ENCODE data around the gene MX2.

The MX2 gene

GRCh38 chr21:41345934-41346685, 15.7 kb upstream of the MX2 start:
- H3K4me1 ChIP-seq (ENCODE audit: control insufficient read depth in 1 of 2, insufficient read depth in 1 of 2, low read depth in 1 of 2, low read length in 1 of 2) = peaks cover 23 to 25% of the 10 kb centered on the region in 2 experiments
- H3K9me3 ChIP-seq = no peaks in the 10 kb centered on the region
- H3K4me3 ChIP-seq (ENCODE audit: low read depth in 1 of 2, low read length in 1 of 2) = no peak overlapping the region
- no peaks in the 10 kb centered on the region for H3K27me3 ChIP-seq
- TF ChIP-seq CTCF (IDR thresholded peaks at IDR 0.05) = no peak
- H3K27ac ChIP-seq = no peak overlapping the region
- H3K36me3 ChIP-seq = no peaks in the 10 kb centered on the region

- Histone ChIP-seq H3K27ac (peak overlapping the region; percentile 91), H3K36me3 (no peaks in the 10 kb centered on the region), H3K9me3 (no peaks in the 10 kb centered on the region), H3K4me1 (ENCODE audit: control insufficient read depth in 1 of 2, insufficient read depth in 1 of 2, low read depth in 1 of 2, low read length in 1 of 2) (peaks cover 23 to 25% of the 10 kb centered on the region in 2 experiments), H3K4me3 (ENCODE audit: low read depth in 1 of 2, low read length in 1 of 2) (peak overlapping the region; percentile 19 to 26), H3K27me3 (no peaks in the 10 kb centered on the region)
- TF ChIP-seq CTCF (IDR thresholded peaks at IDR 0.05) = no peak
These were observed 15.1 kb upstream of the MX2 start for GRCh38 chr21:41346758-41347157.

GRCh38 chr21:41348434-41348833, 13.4 kb upstream of the MX2 start:
- TF ChIP-seq CTCF (IDR thresholded peaks at IDR 0.05) = no peak
- H3K27me3 ChIP-seq = no peaks in the 10 kb centered on the region
- peaks cover 23 to 25% of the 10 kb centered on the region in 2 experiments for H3K4me1 ChIP-seq (ENCODE audit: control insufficient read depth in 1 of 2, insufficient read depth in 1 of 2, low read depth in 1 of 2, low read length in 1 of 2)
- no peak overlapping the region for H3K4me3 ChIP-seq (ENCODE audit: low read depth in 1 of 2, low read length in 1 of 2)
- H3K9me3 ChIP-seq = no peaks in the 10 kb centered on the region
- H3K27ac ChIP-seq = peak overlapping the region; percentile 91
- no peaks in the 10 kb centered on the region for H3K36me3 ChIP-seq

GRCh38 chr21:41349126-41349525, 12.7 kb upstream of the MX2 start:
- Histone ChIP-seq H3K9me3 (no peaks in the 10 kb centered on the region), H3K27me3 (no peaks in the 10 kb centered on the region), H3K36me3 (no peaks in the 10 kb centered on the region), H3K4me1 (ENCODE audit: control insufficient read depth in 1 of 2, insufficient read depth in 1 of 2, low read depth in 1 of 2, low read length in 1 of 2) (peaks cover 23 to 25% of the 10 kb centered on the region in 2 experiments), H3K27ac (no peak overlapping the region), H3K4me3 (ENCODE audit: low read depth in 1 of 2, low read length in 1 of 2) (no peak overlapping the region)
- TF ChIP-seq CTCF (IDR thresholded peaks at IDR 0.05) = no peak

GRCh38 chr21:41349619-41350390, 12.0 kb upstream of the MX2 start:
- H3K9me3 ChIP-seq = no peaks in the 10 kb centered on the region
- H3K4me1 ChIP-seq (ENCODE audit: control insufficient read depth in 1 of 2, insufficient read depth in 1 of 2, low read depth in 1 of 2, low read length in 1 of 2) = peaks cover 24 to 26% of the 10 kb centered on the region in 2 experiments

More at GRCh38 chr21:41349619-41350390, 12.0 kb upstream of the MX2 start:
- Histone ChIP-seq H3K4me3 (ENCODE audit: low read depth in 1 of 2, low read length in 1 of 2) (no peak overlapping the region), H3K36me3 (no peaks in the 10 kb centered on the region), H3K27me3 (no peaks in the 10 kb centered on the region), H3K27ac (no peak overlapping the region)
- TF ChIP-seq CTCF (IDR thresholded peaks at IDR 0.05) = no peak
